Loucy (cell line): Measurements from ENCODE around the gene ADIRF.

Source experiments
- H2AFZ ChIP-seq: fragments of 200-600 bp; sonication (generic); 2 replicates; pipeline ENCODE4 v1.6.0; 2016; ENCODE audit warnings: antibody characterized with exemption, mild to moderate bottlenecking, low read length, moderate library complexity
- H3F3A ChIP-seq: fragments of 200-600 bp; 2 replicates; pipeline ENCODE4 v1.6.0; 2016; ENCODE audit warnings: antibody characterized with exemption, low read depth, mild to moderate bottlenecking
- H3K27me3 ChIP-seq: fragments of 200-600 bp; sonication (generic); 2 replicates; pipeline ENCODE4 v1.6.1; 2014; ENCODE audit warnings: low read length, mild to moderate bottlenecking; ENCODE audit not compliant: insufficient read depth, poor library complexity, severe bottlenecking
- H3K36me3 ChIP-seq: fragments of 200-600 bp; sonication (generic); 2 replicates; pipeline ENCODE4 v1.6.1; 2016; ENCODE audit warnings: low read length; ENCODE audit not compliant: insufficient read depth
- H3K4me1 ChIP-seq: fragments of 200-600 bp; sonication (generic); 2 replicates; pipeline ENCODE4 v1.5.1; 2014; ENCODE audit warnings: low read length, mild to moderate bottlenecking; ENCODE audit not compliant: insufficient read depth, poor library complexity, severe bottlenecking
- H3K4me2 ChIP-seq: fragments of 200-600 bp; sonication (generic); 2 replicates; pipeline ENCODE4 v1.6.0; 2014; ENCODE audit warnings: antibody characterized with exemption, low read length, low read depth, mild to moderate bottlenecking; ENCODE audit not compliant: poor library complexity, severe bottlenecking
- H3K4me3 ChIP-seq: fragments of 200-600 bp; sonication (generic); 2 replicates; pipeline ENCODE4 v1.5.1; 2014; ENCODE audit warnings: low read length, mild to moderate bottlenecking, mixed read lengths; ENCODE audit not compliant: poor library complexity, severe bottlenecking
- H3K79me2 ChIP-seq: fragments of 200-600 bp; sonication (generic); 2 replicates; pipeline ENCODE4 v1.6.1; 2014; ENCODE audit warnings: low read length; ENCODE audit not compliant: insufficient read depth
- H3K9ac ChIP-seq: fragments of 200-600 bp; sonication (generic); 2 replicates; pipeline ENCODE4 v1.6.0; 2014; ENCODE audit warnings: mild to moderate bottlenecking, low read depth, low read length, moderate library complexity; ENCODE audit not compliant: poor library complexity, severe bottlenecking
- H3K9me2 ChIP-seq: fragments of 200-600 bp; sonication (generic); replicated peaks from 2 replicates; pipeline ENCODE4 v1.6.1; 2016; ENCODE audit warnings: low read depth, low read length, mixed read lengths
- H3K9me3 ChIP-seq: fragments of 200-600 bp; sonication (generic); 2 replicates; pipeline ENCODE4 v1.6.1; 2014; ENCODE audit warnings: mild to moderate bottlenecking, antibody characterized with exemption, low read length, low read depth; ENCODE audit not compliant: insufficient read depth
- H4K20me1 ChIP-seq: fragments of 200-600 bp; sonication (generic); 2 replicates; pipeline ENCODE4 v1.6.0; 2014; ENCODE audit warnings: antibody characterized with exemption, low read length, mild to moderate bottlenecking; ENCODE audit not compliant: insufficient read depth, poor library complexity, severe bottlenecking
- CTCF ChIP-seq: fragments of 200-600 bp; sonication (generic); conservative IDR thresholded peaks from 2 replicates; pipeline ENCODE4 v1.5.1; 2014; ENCODE audit warnings: mild to moderate bottlenecking, antibody characterized with exemption, low read length
- EZH2phosphoT487 ChIP-seq: fragments of 200-600 bp; IDR thresholded peaks from 2 replicates; pipeline ENCODE4 v1.6.1; 2018; ENCODE audit warnings: antibody characterized with exemption, mild to moderate bottlenecking, moderate library complexity, borderline replicate concordance

The ADIRF gene

GRCh38 chr10:86964061-86964846, 4.0 kb upstream of the ADIRF start:
- H3K27me3 ChIP-seq, result no peaks in the 10 kb centered on the region
- no peaks in the 10 kb centered on the region for H3K9me3 ChIP-seq
- no peak overlapping the region for H2AFZ ChIP-seq
- no peak overlapping the region for H3K9ac ChIP-seq
- no peaks in the 10 kb centered on the region for H4K20me1 ChIP-seq
- no peaks in the 10 kb centered on the region for H3K9me2 ChIP-seq
- H3K4me1 ChIP-seq, result peaks cover 5% of the 10 kb centered on the region
- H3K79me2 ChIP-seq, result no peaks in the 10 kb centered on the region
- TF ChIP-seq EZH2phosphoT487, result no peak
- no peak for TF ChIP-seq CTCF
- no peak overlapping the region for H3K4me3 ChIP-seq
- no peaks in the 10 kb centered on the region for H3K36me3 ChIP-seq
- no peaks in the 10 kb centered on the region for H3F3A ChIP-seq
- H3K4me2 ChIP-seq, result no peak overlapping the region

DNA sequence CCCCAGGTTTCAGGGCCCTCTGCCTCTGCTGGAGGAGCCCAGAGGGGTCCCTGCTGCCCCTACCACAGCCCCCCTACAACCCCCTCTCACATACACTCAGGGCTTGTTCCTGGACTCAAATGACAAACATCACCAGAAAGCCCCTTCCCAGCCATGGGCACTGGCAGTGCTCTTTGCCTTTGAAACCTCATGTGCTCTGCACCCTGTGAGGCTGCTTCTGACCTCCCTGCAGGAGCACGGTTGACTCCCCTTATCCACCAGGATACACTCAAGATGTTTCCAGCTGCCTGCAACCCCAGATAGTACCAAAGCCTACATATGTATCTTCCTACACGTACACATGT, 3.5 kb upstream of the ADIRF start:
- Histone ChIP-seq H3K4me2 (no peak overlapping the region), H3K79me2 (no peaks in the 10 kb centered on the region), H3K4me3 (no peak overlapping the region), H3K9ac (no peak overlapping the region), H3K9me2 (no peaks in the 10 kb centered on the region), H3K36me3 (no peaks in the 10 kb centered on the region), H3K9me3 (no peaks in the 10 kb centered on the region), H3K4me1 (peaks cover 5% of the 10 kb centered on the region), H2AFZ (no peak overlapping the region), H3F3A (no peaks in the 10 kb centered on the region), H4K20me1 (no peaks in the 10 kb centered on the region), H3K27me3 (no peaks in the 10 kb centered on the region)
- TF ChIP-seq CTCF (no peak), EZH2phosphoT487 (no peak)

GRCh38 chr10:86965986-86966654, 2.2 kb upstream of the ADIRF start:
- Histone ChIP-seq H3K4me3 (no peak overlapping the region), H3K9me2 (no peaks in the 10 kb centered on the region), H4K20me1 (no peaks in the 10 kb centered on the region), H3K79me2 (no peaks in the 10 kb centered on the region), H3K27me3 (no peaks in the 10 kb centered on the region), H3K9me3 (no peaks in the 10 kb centered on the region), H3F3A (no peaks in the 10 kb centered on the region), H3K9ac (no peak overlapping the region), H3K4me2 (no peak overlapping the region), H3K4me1 (peaks cover 5% of the 10 kb centered on the region), H3K36me3 (no peaks in the 10 kb centered on the region), H2AFZ (peak overlapping the region; percentile 26)
- no peak for TF ChIP-seq CTCF
- no peak for TF ChIP-seq EZH2phosphoT487
